ENCODE results near the gene PCDHGA1.
"Not testable (repeated sequence)": the region's sequence is repeated elsewhere in the genome, so short reads cannot be mapped to it uniquely, and the experiment has no call there.

Gene PCDHGA1

DNA sequence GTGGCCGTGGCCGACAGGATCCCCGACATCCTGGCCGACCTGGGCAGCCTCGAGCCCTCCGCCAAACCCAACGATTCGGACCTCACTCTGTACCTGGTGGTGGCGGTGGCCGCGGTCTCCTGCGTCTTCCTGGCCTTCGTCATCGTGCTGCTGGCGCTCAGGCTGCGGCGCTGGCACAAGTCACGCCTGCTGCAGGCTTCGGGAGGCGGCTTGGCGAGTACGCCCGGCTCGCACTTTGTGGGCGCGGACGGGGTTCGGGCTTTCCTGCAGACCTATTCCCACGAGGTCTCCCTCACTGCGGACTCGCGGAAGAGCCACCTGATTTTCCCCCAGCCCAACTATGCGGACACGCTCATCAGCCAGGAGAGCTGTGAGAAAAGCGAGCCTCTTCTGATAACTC lies 15.7 kb downstream of the PCDHGA1 start:
- DNase-seq (ENCODE audit: low read depth in 2 of 2) = not testable (repeated sequence)

- DNase-seq (ENCODE audit: low read depth in 2 of 2) = no peak
These were observed 19.8 kb downstream of the PCDHGA1 start, which contains the start of gene PCDHGB1 for GRCh38 chr5:141349917-141350619. Gene PCDHGB1 (plus strand): TSS chr5:141350099. CDS start chr5:141350261, 162 bp downstream.

DNA sequence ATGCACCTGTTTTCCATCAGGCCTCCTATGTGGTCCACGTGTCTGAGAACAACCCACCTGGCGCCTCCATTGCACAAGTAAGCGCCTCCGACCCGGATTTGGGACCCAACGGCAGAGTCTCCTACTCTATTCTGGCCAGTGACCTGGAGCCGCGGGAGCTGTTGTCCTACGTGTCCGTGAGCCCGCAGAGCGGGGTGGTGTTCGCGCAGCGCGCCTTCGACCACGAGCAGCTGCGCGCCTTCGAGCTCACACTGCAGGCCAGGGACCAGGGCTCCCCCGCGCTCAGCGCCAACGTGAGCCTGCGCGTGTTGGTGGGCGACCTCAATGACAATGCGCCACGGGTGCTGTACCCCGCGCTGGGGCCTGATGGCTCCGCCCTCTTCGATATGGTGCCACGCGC lies 21.3 kb downstream of the PCDHGA1 start:
- no peak for DNase-seq (ENCODE audit: low read depth in 2 of 2)

DNA sequence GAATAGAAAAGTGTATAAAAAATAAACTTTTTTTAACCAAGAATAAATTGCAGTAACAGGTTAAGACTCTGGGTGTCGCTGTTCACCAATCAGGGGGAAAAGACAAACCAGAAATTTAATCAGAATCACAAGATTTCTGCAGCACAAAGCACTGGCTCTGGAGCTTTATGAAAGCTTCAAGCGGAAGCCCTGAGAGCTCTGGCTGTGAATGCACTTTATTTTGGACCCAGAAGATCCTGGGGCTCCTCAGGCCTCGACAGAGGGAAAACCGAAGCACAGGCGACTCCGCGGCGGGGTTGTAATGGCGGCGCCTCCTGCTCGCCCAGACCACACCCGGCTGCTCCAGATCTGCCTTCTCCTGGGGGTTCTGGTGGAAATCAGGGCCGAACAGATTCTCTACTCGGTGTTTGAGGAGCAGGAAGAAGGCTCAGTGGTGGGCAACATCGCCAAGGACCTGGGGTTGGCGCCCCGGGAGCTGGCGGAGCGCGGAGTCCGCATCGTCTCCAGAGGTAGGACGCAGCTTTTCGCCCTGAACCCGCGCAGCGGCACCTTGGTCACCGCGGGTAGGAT lies 24.7 kb downstream of the PCDHGA1 start, which contains the start of gene PCDHGA4:
TSS of gene PCDHGA4 (plus strand) at position 122 of the 570 bp plus-strand sequence. CDS start at position 209, 87 bp downstream.
- no peak for DNase-seq (ENCODE audit: low read depth in 2 of 2)

DNA sequence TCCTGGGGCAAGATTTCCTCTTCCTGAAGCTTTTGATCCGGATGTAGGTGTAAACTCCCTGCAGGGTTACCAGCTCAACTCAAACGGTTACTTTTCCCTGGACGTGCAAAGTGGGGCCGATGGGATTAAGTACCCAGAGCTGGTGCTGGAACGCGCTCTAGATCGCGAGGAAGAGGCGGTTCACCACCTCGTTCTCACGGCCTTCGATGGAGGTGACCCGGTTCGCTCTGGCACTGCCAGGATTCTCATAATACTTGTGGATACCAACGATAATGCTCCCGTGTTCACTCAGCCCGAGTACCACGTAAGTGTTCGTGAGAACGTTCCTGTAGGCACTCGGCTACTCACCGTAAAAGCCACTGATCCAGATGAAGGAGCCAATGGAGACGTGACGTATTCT lies 25.3 kb downstream of the PCDHGA1 start:
- DNase-seq (ENCODE audit: low read depth in 2 of 2) = no peak

DNA sequence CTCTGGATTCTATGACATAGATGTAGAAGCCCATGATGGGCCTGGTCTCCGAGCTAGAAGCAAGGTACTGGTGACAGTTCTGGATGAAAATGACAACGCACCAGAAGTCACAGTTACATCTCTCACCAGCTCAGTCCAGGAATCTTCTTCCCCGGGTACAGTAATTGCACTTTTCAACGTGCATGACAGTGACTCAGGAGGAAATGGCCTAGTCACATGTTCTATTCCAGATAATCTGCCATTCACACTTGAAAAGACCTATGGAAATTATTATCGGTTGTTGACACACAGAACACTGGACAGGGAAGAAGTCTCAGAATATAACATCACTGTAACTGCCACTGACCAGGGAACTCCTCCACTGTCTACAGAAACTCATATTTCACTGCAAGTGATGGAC lies 25.8 kb downstream of the PCDHGA1 start:
- DNase-seq (ENCODE audit: low read depth in 2 of 2) = no peak

- DNase-seq (ENCODE audit: low read depth in 2 of 2) = no peak
These were observed 26.6 kb downstream of the PCDHGA1 start for GRCh38 chr5:141356950-141357349.

GRCh38 chr5:141359790-141360426 lies 29.6 kb downstream of the PCDHGA1 start, which contains the start of gene PCDHGB2:
Gene PCDHGB2 (plus strand): TSS chr5:141359994. CDS start chr5:141360136, 142 bp downstream.
- DNase-seq (ENCODE audit: low read depth in 2 of 2) = no peak

- no peak for DNase-seq (ENCODE audit: low read depth in 2 of 2)
These were observed 30.4 kb downstream of the PCDHGA1 start for GRCh38 chr5:141360685-141361084.

DNA sequence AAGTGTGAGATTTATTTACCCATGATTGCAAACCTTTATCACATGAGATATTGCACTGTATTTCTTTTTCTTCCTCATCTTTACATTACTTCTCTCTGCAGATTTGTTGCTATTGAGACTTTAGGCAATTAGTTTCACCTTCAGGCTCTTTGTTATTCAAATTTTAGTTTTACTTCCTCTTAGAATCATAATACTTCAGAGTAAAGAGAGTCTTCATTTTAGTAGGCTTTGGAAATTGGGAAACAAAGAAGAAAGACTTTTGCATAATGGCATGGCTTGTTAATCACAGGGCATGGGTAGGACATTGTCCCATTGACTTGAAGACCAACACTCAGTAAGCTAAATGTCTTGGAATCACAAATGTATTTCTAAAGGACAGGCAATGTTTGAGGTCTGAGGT lies 32.4 kb downstream of the PCDHGA1 start:
- no peak for DNase-seq (ENCODE audit: low read depth in 2 of 2)

GRCh38 chr5:141363952-141364660 lies 33.8 kb downstream of the PCDHGA1 start, which contains the start of gene PCDHGA5:
Gene PCDHGA5 (plus strand): TSS chr5:141364162. CDS start chr5:141364331, 169 bp downstream.
- DNase-seq (ENCODE audit: low read depth in 2 of 2) = no peak

DNA sequence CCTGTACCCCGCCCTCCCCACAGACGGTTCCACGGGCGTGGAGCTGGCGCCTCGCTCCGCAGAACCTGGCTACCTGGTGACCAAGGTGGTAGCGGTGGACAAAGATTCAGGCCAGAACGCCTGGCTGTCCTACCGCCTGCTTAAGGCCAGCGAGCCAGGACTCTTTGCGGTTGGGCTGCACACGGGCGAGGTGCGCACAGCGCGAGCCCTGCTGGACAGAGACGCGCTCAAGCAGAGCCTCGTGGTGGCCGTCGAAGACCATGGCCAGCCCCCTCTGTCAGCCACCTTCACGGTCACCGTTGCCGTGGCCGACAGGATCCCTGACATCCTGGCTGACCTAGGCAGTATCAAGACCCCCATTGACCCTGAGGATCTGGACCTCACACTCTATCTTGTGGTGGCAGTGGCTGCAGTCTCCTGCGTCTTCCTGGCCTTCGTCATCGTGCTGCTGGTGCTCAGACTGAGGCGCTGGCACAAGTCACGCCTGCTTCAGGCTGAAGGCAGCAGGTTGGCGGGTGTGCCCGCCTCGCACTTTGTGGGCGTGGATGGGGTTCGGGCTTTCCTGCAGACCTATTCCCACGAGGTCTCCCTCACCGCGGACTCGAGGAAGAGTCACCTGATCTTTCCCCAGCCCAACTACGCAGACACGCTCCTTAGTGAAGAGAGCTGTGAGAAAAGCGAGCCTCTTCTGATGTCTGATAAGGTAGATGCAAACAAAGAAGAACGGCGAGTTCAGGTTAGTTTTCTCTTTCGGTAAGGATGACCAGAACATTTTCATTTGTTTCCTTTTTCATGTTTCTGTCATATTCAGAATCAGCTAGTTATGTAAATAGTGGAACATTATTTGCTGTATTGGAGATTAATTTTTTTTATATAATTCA lies 35.9 kb downstream of the PCDHGA1 start:
- no peak for DNase-seq (ENCODE audit: low read depth in 2 of 2)

DNA sequence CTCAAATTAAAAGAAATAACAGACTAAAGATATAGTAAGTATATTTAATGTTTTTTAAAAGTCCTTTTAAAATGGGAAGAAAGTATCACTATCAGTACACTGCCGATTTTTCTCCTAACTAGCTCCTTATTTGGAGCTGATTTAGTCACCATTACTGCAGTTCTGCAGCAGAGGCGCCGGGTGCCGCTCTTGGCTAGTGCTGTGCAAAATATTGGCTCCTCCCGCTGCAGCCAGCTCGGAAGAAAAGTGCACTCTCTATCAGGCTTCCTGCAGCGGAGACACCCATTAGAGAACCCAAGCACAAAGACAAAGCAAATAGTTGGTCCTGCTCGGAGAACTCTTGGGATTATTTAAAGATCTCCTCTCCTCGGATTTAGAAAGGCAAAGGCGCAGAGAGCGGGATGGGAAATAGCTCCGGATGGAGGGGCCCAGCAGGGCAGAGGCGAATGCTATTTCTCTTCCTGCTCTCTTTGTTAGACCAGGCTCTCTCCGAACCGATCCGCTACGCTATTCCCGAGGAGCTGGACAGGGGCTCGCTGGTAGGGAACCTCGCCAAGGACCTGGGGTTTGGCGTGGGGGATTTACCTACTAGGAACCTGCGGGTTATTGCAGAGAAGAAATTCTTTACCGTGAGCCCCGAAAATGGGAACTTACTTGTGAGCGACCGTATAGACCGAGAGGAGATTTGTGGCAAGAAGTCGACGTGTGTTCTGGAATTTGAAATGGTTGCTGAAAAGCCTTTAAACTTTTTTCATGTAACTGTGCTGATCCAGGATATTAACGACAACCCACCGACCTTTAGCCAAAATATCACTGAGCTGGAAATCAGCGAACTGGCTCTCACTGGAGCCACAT lies 39.9 kb downstream of the PCDHGA1 start, which contains the start of gene PCDHGB3:
TSS of gene PCDHGB3 (plus strand) at position 249 of the 855 bp plus-strand sequence. CDS start at position 402, 153 bp downstream.
- DNase-seq (ENCODE audit: low read depth in 2 of 2) = no peak

- no peak for DNase-seq (ENCODE audit: low read depth in 2 of 2)
These were observed 41.5 kb downstream of the PCDHGA1 start for GRCh38 chr5:141371572-141372475.

- no peak for DNase-seq (ENCODE audit: low read depth in 2 of 2)
These were observed 43.5 kb downstream of the PCDHGA1 start, which contains the start of gene PCDHGA6 for GRCh38 chr5:141373673-141374317. Gene PCDHGA6 (plus strand): TSS chr5:141373891. CDS start chr5:141374084, 193 bp downstream.

GRCh38 chr5:141374627-141375026 lies 44.3 kb downstream of the PCDHGA1 start:
- DNase-seq (ENCODE audit: low read depth in 2 of 2) = no peak

DNA sequence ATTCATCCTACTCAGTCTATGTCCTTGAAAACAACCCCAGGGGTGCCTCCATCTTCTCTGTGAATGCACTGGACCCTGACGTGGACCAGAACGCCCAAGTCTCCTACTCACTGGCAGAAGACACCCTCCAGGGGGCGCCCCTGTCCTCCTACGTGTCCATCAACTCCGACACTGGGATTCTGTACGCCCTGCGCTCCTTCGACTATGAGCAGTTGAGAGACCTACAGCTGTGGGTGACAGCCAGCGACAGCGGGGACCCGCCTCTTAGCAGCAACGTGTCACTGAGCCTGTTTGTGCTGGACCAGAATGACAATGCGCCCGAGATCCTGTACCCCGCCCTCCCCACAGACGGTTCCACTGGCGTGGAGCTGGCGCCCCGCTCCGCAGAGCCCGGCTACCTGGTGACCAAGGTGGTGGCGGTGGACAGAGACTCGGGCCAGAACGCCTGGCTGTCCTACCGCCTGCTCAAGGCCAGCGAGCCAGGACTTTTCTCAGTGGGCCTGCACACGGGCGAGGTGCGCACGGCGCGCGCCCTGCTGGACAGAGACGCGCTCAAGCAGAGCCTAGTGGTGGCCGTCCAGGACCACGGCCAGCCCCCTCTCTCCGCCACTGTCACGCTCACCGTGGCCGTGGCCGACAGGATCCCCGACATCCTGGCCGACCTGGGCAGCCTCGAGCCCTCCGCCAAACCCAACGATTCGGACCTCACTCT lies 45.3 kb downstream of the PCDHGA1 start:
- not testable (repeated sequence) for DNase-seq (ENCODE audit: low read depth in 2 of 2)

Data from stimulated activated CD8-positive, alpha-beta memory T cell treated with anti-CD3 and anti-CD28 coated beads, Interleukin-15, amount 100 ng/mL, for 48 hours (primary cell).